HG03442 (cell line): ENCODE measurements around the gene CDR2.

Source experiments
- ATAC-seq: cut with Tn5 transposase; IDR thresholded peaks from one replicate; pipeline ENCODE4 v1.9.1; 2021; ENCODE audit warnings: mild to moderate bottlenecking, moderate library complexity; ENCODE audit not compliant: unreplicated experiment

The CDR2 gene

DNA sequence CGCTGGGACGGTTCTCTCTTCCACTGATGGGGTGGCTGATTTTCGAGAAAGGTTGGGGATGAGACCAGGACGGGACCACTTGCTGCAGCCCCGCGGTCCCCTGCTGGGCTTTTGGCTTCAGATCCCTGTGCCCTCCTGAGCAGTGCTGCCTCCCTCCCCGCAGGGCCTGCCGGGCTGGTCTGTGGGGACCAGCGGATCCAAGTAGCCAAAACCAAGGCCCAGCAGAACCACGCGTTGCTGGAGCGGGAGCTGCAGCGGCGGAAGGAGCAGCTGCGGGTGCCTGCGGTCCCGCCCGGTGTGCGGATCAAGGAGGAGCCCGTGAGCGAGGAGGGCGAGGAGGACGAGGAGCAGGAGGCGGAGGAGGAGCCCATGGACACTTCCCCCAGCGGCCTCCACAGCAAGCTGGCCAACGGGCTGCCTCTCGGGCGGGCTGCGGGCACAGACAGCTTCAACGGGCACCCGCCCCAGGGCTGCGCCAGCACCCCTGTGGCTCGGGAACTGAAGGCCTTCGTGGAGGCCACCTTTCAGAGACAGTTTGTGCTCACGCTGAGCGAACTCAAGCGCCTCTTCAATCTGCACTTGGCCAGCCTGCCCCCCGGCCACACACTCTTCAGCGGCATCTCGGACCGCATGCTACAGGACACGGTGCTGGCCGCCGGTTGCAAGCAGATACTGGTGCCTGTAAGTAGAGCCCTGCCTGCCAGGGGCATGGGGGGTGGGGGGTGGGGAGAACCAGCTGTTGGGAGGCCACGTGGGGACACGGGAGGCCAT, 48.6 kb downstream of the CDR2 start:
- ATAC-seq: no peak

DNA sequence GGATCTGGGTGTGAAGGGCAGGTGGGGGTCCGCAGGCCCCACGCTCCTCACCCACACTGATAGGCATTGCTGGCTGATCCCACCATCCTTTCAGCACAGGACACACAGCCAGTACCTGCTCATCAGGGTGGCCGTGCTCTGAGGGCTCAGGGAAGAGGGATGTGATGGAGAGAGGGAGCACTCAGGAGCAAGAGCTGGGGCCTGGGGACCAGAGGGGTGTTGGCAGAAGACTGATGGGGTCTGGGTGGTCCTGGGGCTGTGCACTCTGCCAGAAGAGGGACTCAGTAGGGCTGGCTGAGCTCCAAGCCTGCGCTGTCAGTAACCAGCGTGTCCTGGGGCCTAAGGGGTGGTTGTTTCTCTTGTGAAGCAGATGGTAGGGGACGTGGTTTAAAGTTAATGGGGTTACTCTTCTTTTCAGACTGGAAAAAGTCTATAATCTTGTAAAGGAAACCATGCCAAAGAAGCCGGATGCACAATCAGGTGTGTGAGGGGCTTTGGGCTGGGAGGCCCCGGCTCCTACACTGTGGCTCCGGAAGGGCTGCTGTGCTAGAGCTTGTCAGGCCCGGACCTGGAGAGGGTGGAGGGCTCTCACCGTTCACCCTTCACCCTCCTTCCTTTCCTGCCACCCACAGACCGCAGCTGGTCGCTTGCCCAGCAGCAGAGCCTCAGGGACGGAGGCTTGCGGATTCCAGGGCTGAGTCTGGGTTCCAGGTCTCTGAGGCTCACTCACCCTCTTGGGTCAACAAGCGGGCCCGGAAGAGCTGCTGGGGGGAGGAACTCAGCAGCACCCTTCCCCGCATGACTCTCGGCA, 49.4 kb downstream of the CDR2 start:
- ATAC-seq: no peak

- no peak for ATAC-seq
Measured at GRCh38 chr16:22323959-22324786, 50.2 kb downstream of the CDR2 start.

GRCh38 chr16:22323173-22323958, 51.1 kb downstream of the CDR2 start:
- ATAC-seq: no peak

DNA sequence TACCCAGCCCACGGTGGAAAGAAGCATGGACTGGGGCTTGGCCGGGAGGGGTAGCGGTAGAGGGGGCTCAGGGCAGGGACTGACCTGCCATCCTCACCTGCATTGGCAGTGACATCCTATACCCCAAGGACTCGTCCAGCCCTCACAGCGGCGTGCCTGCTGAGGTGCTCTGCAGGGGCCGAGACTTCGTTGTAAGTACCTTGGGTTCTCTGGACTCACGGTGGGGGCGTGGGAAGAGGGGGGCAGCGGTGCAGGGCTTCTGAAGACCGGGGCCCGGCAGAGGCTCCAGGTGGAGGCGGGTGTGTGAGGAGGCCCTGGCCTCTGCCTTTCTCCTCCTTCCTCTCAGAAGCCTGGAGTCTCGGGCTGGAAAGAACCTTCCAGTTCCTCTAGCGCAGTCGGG, 51.7 kb downstream of the CDR2 start:
- no peak for ATAC-seq

DNA sequence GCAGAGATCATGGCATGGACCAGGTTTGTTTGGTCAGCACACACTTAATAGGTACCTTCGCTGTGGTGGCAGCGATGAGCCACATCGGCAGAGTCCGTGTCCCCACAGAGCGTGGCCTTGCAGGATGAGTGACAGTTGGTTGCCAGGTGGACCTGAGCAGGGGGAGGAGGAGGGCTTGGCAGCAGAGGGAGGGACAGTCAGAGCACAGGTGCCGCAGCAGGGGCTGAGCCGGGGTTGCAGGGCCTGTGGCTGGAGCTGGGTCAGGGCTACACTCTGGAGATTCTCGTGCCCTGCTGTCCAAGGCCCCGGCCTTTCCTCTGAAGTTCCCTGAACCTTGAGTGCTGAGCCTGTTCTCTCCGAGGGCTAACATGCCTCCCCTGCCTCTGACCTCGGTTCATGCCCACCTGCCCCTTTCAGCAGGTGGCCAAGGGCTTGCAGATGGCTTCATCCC, 52.4 kb downstream of the CDR2 start:
- no peak for ATAC-seq

- no peak for ATAC-seq
Measured at GRCh38 chr16:22321340-22322001, 52.9 kb downstream of the CDR2 start.

- ATAC-seq: no peak
Measured at GRCh38 chr16:22320572-22321339, 53.7 kb downstream of the CDR2 start.

DNA sequence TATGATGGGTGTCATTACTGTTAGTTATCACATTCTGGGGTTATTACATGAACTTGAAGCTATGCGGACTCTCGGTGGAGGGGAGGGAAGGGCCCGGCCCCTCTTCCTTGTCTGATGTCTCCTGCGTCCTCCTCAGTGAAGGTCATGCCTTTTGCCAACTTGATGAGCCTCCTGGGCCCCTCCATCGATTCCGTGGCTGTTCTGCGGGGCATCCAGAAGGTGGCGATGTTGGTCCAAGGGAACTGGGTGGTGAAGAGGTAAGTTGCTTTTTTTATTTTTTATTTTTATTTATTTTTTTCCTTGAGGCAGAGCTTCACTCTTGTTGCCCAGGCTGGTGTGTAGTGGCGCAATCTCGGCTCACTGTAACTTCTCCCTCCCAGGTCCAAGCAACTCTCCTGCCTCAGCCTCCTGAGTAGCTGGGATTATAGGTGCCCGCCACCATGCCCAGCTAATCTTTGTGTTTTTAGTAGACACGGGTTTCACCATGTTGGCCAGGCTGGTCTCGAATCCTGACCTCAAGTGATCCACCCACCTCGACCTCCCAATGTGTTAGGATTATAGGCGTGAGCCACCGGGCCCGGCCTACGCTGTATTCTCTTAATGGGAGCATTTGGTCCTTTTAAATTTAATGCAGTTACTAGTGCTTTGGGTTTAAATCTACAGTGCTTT, 55.6 kb downstream of the CDR2 start:
- ATAC-seq: no peak

- no peak for ATAC-seq
Measured at GRCh38 chr16:22317625-22318024, 56.8 kb downstream of the CDR2 start.

DNA sequence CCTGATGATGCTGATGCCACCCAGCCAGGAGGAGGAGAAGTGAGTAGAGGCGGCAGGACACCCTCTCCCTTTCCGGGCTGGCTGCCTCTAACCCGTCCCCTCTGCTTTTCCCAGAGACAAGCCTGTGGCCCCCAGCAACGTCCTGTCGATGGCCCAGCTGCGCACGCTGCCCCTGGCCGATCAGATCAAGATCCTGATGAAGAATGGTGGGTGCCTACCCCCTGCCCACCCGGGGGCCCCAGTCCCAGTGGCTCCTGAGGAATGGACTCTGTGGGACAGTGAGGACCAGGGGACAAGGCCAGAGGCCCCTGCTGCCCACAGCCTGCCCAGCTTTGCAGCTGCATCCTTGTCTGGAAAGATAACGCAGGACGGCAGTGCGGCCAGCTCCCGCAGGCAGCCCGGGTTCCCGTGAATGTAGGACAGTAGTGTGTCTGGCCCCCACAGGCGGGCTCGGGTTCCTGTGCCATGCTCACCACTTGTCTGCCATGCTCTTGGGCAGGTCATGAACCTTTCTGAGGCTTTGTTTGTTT, 57.4 kb downstream of the CDR2 start:
- ATAC-seq: no peak

- no peak for ATAC-seq
Measured at GRCh38 chr16:22316411-22316811, 58.0 kb downstream of the CDR2 start.

- ATAC-seq: no peak
Measured at GRCh38 chr16:22315979-22316378, 58.4 kb downstream of the CDR2 start.

GRCh38 chr16:22314661-22315626, 59.5 kb downstream of the CDR2 start:
- no peak for ATAC-seq

- no peak for ATAC-seq
Measured at GRCh38 chr16:22313876-22314470, 60.4 kb downstream of the CDR2 start.

- ATAC-seq: no peak
Measured at GRCh38 chr16:22312897-22313781, 61.3 kb downstream of the CDR2 start.
